CD4-positive, alpha-beta T cell treated with Interleukin-15 for 4 hours (primary cell): ENCODE results near the gene SRA1.

ENCODE experiments used
- DNase-seq: peaks from one replicate; pipeline ENCODE4 v3.0.0-alpha.2; 2020; ENCODE audit warnings: low spot score

The SRA1 gene

GRCh38 chr5:140570488-140570887, 13.2 kb upstream of the SRA1 start:
- DNase-seq, result no peak

- no peak for DNase-seq
Measured at GRCh38 chr5:140570058-140570457, 12.8 kb upstream of the SRA1 start.

- peak; percentile 17 for DNase-seq
Measured at GRCh38 chr5:140569197-140569596, 11.9 kb upstream of the SRA1 start.

GRCh38 chr5:140568443-140569063, 11.3 kb upstream of the SRA1 start:
- no peak for DNase-seq

- no peak for DNase-seq
Measured at GRCh38 chr5:140567871-140568270, 10.6 kb upstream of the SRA1 start.

- DNase-seq, result no peak
Measured at GRCh38 chr5:140567136-140567818, 10.0 kb upstream of the SRA1 start.

DNA sequence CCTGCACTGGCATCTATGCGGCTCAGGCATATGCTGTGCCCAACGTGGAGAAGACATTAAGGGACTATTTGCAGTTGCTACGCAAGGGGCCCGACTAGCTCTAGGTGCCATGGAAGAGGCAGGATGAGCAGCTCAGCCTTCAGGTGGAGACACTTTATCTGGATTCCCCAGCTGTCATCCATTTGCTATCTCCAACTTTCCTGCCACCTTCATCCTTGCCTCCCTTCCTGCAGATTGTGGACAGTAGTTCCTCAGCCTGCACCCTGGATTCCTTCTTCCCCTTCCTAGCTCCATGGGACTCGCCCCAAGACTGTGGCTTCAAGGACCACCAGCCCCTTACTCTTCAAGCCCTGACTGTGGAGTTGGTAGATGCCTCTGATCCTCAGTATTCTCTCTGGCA, 9.4 kb upstream of the SRA1 start:
- no peak for DNase-seq

GRCh38 chr5:140565780-140566095, 8.5 kb upstream of the SRA1 start:
- DNase-seq, result no peak

- DNase-seq, result no peak
Measured at GRCh38 chr5:140565024-140565779, 7.9 kb upstream of the SRA1 start.

GRCh38 chr5:140564196-140565023, 7.1 kb upstream of the SRA1 start, which contains the start of the genes APBB3 and SLC35A4:
TSS of gene APBB3 (minus strand) at chr5:140564598. CDS start at chr5:140564245, 353 bp downstream.
TSS of gene SLC35A4 (plus strand) at chr5:140564828. CDS start at chr5:140567170, 2,342 bp downstream.
- peak; percentile 99 for DNase-seq

DNA sequence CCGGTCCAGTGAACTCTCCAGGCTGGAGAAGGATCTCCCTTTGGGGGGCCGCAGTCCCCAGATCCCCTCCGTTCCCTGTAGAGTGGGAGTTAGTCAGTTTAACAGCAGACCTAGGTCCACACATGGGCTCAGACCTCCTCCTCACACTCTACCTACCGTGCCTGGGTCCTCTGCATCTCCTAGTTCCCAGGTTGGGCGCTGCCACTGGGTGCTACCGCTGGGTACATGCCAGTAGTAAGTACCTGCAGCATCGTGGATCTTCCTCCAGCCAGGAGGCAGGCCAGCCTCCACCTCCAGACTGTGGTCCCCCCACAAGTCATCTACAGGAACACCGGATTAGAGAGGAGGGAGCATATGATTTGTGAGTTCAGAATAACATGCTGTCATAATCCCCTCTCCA, 6.3 kb upstream of the SRA1 start:
- DNase-seq, result no peak

DNA sequence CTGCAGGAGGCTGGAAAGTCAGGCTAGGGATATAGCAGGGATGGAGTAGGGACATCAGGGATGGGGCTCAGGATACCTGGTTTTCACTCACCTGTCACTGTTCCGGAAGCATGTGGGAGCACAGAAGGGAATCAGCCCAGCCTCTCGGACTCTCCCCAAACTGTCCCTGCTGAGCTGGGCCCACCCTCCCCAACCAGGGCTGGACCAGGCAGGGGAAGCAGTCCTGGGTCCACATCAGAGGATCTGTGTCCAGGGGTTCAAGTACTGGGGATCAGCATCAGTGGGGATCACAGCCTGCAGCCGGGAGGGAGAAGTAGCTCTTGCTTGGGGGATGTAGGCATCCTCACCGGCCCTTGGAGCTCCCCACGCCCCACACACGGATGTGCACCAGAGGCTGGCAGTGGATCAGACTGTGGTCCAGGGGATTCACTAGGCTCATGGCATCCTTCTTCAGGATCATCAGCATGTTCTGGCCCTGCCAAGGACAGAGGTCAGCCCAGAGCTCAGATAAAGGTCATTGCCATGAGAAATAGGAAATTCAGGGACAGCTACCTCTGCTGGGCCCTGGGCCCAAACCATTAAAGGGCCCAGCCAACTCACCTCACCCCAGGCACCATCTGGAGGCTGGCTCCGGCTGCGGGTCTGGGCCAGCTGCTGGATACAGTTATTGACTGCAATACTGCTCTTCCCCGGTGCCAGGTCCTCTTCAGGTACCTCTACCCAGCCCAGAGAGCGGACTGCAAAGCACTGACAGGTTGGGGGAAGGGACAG, 4.7 kb upstream of the SRA1 start:
- DNase-seq, result no peak

DNA sequence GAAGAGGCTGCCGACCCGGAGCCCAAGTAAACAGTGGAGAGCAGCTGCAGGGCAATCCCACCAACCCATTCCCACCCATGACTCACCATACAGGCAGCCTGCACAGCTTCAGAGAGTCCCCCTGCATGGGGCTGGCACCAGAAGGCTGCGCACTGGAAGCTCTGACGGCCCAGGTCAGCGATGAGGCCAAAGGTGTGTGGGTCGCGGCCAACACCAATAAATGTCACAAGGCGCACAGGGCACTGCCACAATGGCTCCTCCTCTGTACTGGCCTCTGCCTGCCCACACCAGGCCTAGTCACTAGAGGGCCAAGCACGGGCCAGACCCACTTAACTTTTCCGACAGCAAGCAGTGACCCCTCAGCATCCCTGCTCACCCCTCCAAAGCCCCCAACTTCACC, 3.0 kb upstream of the SRA1 start:
- DNase-seq, result no peak

- no peak for DNase-seq
Measured at GRCh38 chr5:140558542-140558941, 1.3 kb upstream of the SRA1 start.

DNA sequence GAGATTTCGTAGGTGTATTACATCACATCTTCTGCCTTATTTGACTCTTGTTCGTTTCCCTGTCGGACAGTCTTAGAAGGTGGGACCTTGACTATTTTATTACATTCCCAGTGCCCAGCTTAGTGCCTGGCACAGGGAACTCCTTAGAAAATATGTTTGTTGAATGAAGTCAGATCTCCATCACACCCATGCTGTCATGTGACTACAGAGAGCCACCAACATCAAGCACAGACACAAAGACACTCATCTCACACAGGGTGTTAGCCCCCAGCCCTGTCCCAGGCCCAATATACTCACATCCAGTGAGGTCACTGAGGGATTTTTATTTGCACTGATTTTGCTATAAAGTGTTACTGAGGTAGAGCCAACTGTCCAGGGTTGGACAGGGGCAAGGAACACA, 692 bp upstream of the SRA1 start:
- DNase-seq, result no peak

GRCh38 chr5:140556438-140556837, 835 bp downstream of the SRA1 start:
- DNase-seq, result no peak

GRCh38 chr5:140555747-140556312, 1.4 kb downstream of the SRA1 start:
- no peak for DNase-seq

GRCh38 chr5:140554454-140554853, 2.8 kb downstream of the SRA1 start:
- DNase-seq, result no peak

GRCh38 chr5:140553657-140554056, 3.6 kb downstream of the SRA1 start:
- no peak for DNase-seq

- no peak for DNase-seq
Measured at GRCh38 chr5:140551872-140552271, 5.4 kb downstream of the SRA1 start.
